Endothelial cell of umbilical vein (primary cell): Measurements from ENCODE around the gene TRAPPC5. TPM values are rescaled to one million over a fixed set of nuclear protein-coding genes. Genes with fewer than 3 reads are reported as not detected.

ENCODE experiments used
- BruUV-seq: library from RNA; stranded (reverse); fragments of 400-500 nt; replicated peaks from 2 replicates; lab custom pipeline; 2021; lab: Mats Ljungman, UMichigan
- CTCF ChIA-PET: fragments of 300-600, 350-600 bp; sonication (Branson Sonifier 250); formaldehyde crosslinking; loops from one replicate; lab custom pipeline; 2021; ENCODE audit warnings: antibody characterized with exemption, inconsistent platforms; lab: Charles Lee
- POLR2A ChIA-PET: fragments of 300-600, 350-600 bp; sonication (Branson Sonifier 250); formaldehyde crosslinking; loops from one replicate; lab custom pipeline; 2021; ENCODE audit warnings: antibody characterized with exemption, inconsistent platforms; lab: Charles Lee
- DNase-seq: peaks from one replicate; pipeline ENCODE4 v3.0.0-alpha.2; 2011; ENCODE audit warnings: low read depth, low spot score
- FAIRE-seq: peaks from 2 replicates; lab custom pipeline; 2011; peaks lifted over from hg19 to GRCh38; lab: Jason Lieb, UNC
- H2AFZ ChIP-seq: 2 replicates; pipeline ENCODE4 v1.6.0; 2012; ENCODE audit warnings: low read depth, low read length, control low read depth, inconsistent platforms
- H3K27ac ChIP-seq: 2 replicates; pipeline ENCODE4 v1.5.1; 2011; ENCODE audit warnings: low read depth, mild to moderate bottlenecking, control low read depth, low read length, moderate library complexity; ENCODE audit not compliant: insufficient read depth
- H3K27me3 ChIP-seq, 2 experiments: 2 replicates each; pipeline versions ENCODE4 v1.6.0 to v1.6.1; 2011; ENCODE audit warnings: low read length in 2 of 2, mixed read lengths in 1 of 2; ENCODE audit not compliant: control insufficient read depth in 2 of 2, insufficient read depth in 2 of 2
- H3K36me3 ChIP-seq, 2 experiments: 2 replicates in 1 of 2; 3 replicates in 1 of 2; pipeline ENCODE4 v1.5.1; 2011; ENCODE audit warnings: low read length in 2 of 2, mild to moderate bottlenecking in 1 of 2, moderate library complexity in 1 of 2; ENCODE audit not compliant: control insufficient read depth in 2 of 2, insufficient read depth in 2 of 2; ENCODE audit errors: extremely low read depth in 1 of 2
- H3K4me1 ChIP-seq: 3 replicates; pipeline ENCODE4 v1.5.1; 2011; ENCODE audit warnings: mild to moderate bottlenecking, low read length; ENCODE audit not compliant: control insufficient read depth, insufficient read depth; ENCODE audit errors: extremely low read depth
- H3K4me2 ChIP-seq: 2 replicates; pipeline ENCODE4 v1.6.1; 2011; ENCODE audit warnings: low read length, control low read depth, mixed read lengths; ENCODE audit not compliant: insufficient read depth
- H3K4me3 ChIP-seq, 3 experiments: fragments of 200-600 bp in 1 of 3; sonication (generic), shearing (Covaris generic) in 1 of 3; replicated peaks in 1 of 3; 2 replicates each; pipeline ENCODE4 v1.5.1; 2011 to 2016; ENCODE audit warnings: control low read depth in 3 of 3, low read length in 3 of 3, mild to moderate bottlenecking in 2 of 3, inconsistent platforms in 1 of 3, low read depth in 1 of 3, moderate library complexity in 1 of 3; ENCODE audit not compliant: insufficient read depth in 1 of 3
- H3K79me2 ChIP-seq: 2 replicates; pipeline ENCODE4 v1.6.0; 2012; ENCODE audit warnings: low read length, inconsistent platforms; ENCODE audit not compliant: control insufficient read depth, insufficient read depth
- H3K9ac ChIP-seq: replicated peaks from 2 replicates; pipeline ENCODE3; 2011; ENCODE audit warnings: low read length, control low read depth; ENCODE audit not compliant: insufficient read depth; ENCODE audit errors: extremely low read depth
- H3K9me1 ChIP-seq: replicated peaks from 3 replicates; pipeline ENCODE4 v1.6.0; 2011; ENCODE audit warnings: mild to moderate bottlenecking, low read length; ENCODE audit not compliant: control insufficient read depth, insufficient read depth; ENCODE audit errors: extremely low read depth
- H3K9me3 ChIP-seq: replicated peaks from 2 replicates; pipeline ENCODE4 v1.5.1; 2012; ENCODE audit warnings: low read length, inconsistent platforms; ENCODE audit not compliant: control insufficient read depth, insufficient read depth
- H4K20me1 ChIP-seq: replicated peaks from 2 replicates; pipeline ENCODE3; 2011; ENCODE audit warnings: mild to moderate bottlenecking, low read length; ENCODE audit not compliant: control insufficient read depth, insufficient read depth; ENCODE audit errors: extremely low read depth
- CTCF ChIP-seq, 2 donors: IDR thresholded peaks; 1 replicate in 1 of 2; 2 replicates in 1 of 2; pipeline ENCODE4 v1.5.1; 2011; ENCODE audit warnings: low read length in 2 of 2, mild to moderate bottlenecking in 2 of 2, moderate library complexity in 2 of 2, control low read depth in 1 of 2, inconsistent platforms in 1 of 2, low read depth in 1 of 2; ENCODE audit not compliant: insufficient read depth in 1 of 2; ENCODE audit errors: extremely low read depth in 1 of 2
- EZH2 ChIP-seq: IDR thresholded peaks from 2 replicates; pipeline ENCODE4 v1.6.1; 2012; ENCODE audit warnings: borderline replicate concordance, low read depth, mild to moderate bottlenecking, moderate library complexity, low read length, inconsistent platforms; ENCODE audit not compliant: severe bottlenecking
- FOS ChIP-seq: IDR thresholded peaks from 2 replicates; pipeline ENCODE4 v1.6.1; 2011; ENCODE audit warnings: mild to moderate bottlenecking, low read length, moderate library complexity, borderline replicate concordance; ENCODE audit not compliant: insufficient read depth
- GATA2 ChIP-seq: IDR thresholded peaks from 2 replicates; pipeline ENCODE4 v1.7.0; 2011; ENCODE audit warnings: low read depth, mild to moderate bottlenecking, moderate library complexity, mixed read lengths, low read length; ENCODE audit not compliant: insufficient read length, insufficient read depth
- JUN ChIP-seq: IDR thresholded peaks from 2 replicates; pipeline ENCODE4 v1.6.1; 2011; ENCODE audit warnings: borderline replicate concordance, low read depth; ENCODE audit not compliant: insufficient read length, insufficient read depth
- MAX ChIP-seq: IDR thresholded peaks from 2 replicates; pipeline ENCODE4 v1.6.1; 2011; ENCODE audit not compliant: insufficient read depth, insufficient read length
- MYC ChIP-seq: IDR thresholded peaks from one replicate; pipeline ENCODE4 v1.6.1; 2011; ENCODE audit warnings: mild to moderate bottlenecking, low read depth, low read length
- POLR2A ChIP-seq: IDR thresholded peaks from 2 replicates; pipeline ENCODE4 v1.6.1; 2012; ENCODE audit warnings: low read depth, mild to moderate bottlenecking, control low read depth, low read length
- POLR2AphosphoS5 ChIP-seq: IDR thresholded peaks from 2 replicates; pipeline ENCODE4 v1.6.1; 2012; ENCODE audit warnings: low read depth, mild to moderate bottlenecking, control low read depth, low read length, moderate library complexity; ENCODE audit not compliant: insufficient read depth
- dilution Hi-C: fragments of 300-500 bp; cut with MboI; formaldehyde crosslinking; loops from one replicate; pipeline ENCODE4 v1.15.0; 2019; ENCODE audit warnings: low sequenced_read_pairs; ENCODE audit not compliant: extremely low pct_ligation_motif_present
- intact Hi-C: fragments of 100-400 bp; cut with micrococcal nuclease; formaldehyde crosslinking; loops from one replicate; pipeline ENCODE4 v1.10.0; 2022
- polyA plus RNA-seq, 4 experiments: library from polyadenylated mRNA; depleted of rRNA in 3 of 4; stranded (reverse) in 3 of 4; unstranded in 1 of 4; fragments of >200 nt; gene quantifications; 2 replicates each; pipeline versions ENCODE4 v1.2.1 to v1.2.3, GENCODE V29; 2011 to 2012; ENCODE audit warnings: missing spikeins in 1 of 4
- total RNA-seq: library from RNA; stranded (reverse); gene quantifications from 2 replicates; pipeline ENCODE4 v1.2.3, GENCODE V29; 2021

The TRAPPC5 gene
- total and polyA plus RNA-seq, 2 donors (not counting 3 experiments of a cell fraction or from before 2014, with no cell fraction given), result 114 to 172 TPM

DNA sequence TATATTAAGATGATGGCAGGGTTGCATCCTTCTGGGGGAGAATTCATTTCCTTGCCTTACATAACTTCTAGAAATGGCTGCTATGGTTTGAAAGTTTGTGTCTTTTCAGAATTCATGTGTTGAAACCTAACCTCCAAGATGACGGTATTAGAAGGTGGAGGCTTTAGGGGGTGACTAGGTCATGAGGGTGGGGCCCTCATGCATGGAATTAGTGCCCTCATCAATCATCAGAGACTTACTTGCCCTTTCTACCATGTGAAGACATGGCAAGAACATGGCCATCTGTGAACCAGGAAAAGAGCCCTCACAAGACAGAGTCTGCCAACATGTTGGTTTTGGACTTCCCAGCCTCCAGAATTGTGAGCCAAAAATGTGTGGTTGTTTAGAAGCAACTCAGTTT, 36.1 kb downstream of the TRAPPC5 start:
- POLR2A ChIA-PET, result no interaction called here
- intact Hi-C loops (no loop called here), dilution Hi-C loops (no loop called here)
- FAIRE-seq (no peak), DNase-seq (no peak)
- Histone ChIP-seq H3K4me1 (no peaks in the 10 kb centered on the region), H2AFZ (no peak overlapping the region), H3K36me3 (no peaks in the 10 kb centered on the region), H4K20me1 (no peaks in the 10 kb centered on the region), H3K79me2 (no peaks in the 10 kb centered on the region), H3K9me3 (no peaks in the 10 kb centered on the region), H3K27me3 (no peaks in the 10 kb centered on the region), H3K4me3 (no peak overlapping the region), H3K9me1 (no peaks in the 10 kb centered on the region), H3K27ac (no peak overlapping the region), H3K4me2 (no peak overlapping the region), H3K9ac (no peak overlapping the region)
- CTCF ChIA-PET, result no interaction called here
- no peak for TF ChIP-seq POLR2AphosphoS5
- TF ChIP-seq FOS, result no peak
- TF ChIP-seq CTCF (IDR thresholded peaks at IDR 0.05; ENCODE audit: extremely low read depth in 1 of 2, insufficient read depth in 1 of 2, low read depth in 1 of 2, low read length in 2 of 2), result no peak
- no peak for TF ChIP-seq MYC
- no peak for TF ChIP-seq POLR2A
- no peak for TF ChIP-seq MAX
- no peak for TF ChIP-seq GATA2
- TF ChIP-seq JUN, result no peak
- TF ChIP-seq EZH2, result no peak
- no TSS peak for BruUV-seq
